Measurements from ENCODE around the gene PRPF31. TPM values are rescaled to one million over a fixed set of nuclear protein-coding genes. Genes with fewer than 3 reads are reported as not detected.

PRPF31 gene
- total and polyA plus RNA-seq, 2 of the 13 experiments (the other 11 are each of a cell fraction or from before 2014, with no cell fraction given) = 23.8 to 63.8 TPM

DNA sequence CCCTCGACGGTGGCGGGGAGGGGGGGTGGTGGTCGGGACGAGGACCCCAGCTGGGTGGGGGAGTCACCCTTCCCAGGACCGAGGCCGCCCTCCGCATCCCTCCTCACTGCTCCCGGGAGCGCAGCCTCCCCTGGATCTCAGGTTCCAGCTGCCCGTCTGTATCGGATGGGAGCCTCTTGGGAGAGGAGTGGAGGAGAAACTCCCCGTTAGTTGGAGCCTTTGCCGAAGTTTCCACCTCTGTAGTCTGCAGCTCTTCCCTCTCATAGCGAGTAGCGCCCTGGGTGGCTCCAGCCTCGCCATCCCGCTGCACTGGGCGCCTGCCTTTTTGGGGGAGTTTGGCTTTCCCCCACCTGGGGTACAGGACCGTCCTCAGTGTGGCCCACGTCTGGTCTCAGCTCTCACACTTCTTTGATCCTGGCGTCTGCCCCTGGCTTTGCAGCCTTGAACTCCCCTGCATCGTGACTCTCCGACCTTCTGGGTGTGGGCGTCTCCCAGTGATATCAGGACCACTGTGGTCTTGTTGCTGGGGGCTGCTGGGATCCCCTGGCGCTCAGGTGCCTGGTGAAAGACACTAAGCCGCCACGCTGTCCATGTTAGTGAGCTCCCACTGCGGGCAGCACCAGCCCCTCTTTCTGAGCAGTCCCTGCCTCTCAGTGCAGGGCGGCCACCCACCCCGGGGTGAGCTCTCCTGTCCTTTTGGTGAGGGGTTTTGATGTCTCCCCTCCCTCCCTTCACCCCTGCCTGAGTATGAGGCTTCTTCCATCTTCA lies 23.1 kb downstream of the PRPF31 start (continued):
- TF ChIP-seq, protein P1, sequence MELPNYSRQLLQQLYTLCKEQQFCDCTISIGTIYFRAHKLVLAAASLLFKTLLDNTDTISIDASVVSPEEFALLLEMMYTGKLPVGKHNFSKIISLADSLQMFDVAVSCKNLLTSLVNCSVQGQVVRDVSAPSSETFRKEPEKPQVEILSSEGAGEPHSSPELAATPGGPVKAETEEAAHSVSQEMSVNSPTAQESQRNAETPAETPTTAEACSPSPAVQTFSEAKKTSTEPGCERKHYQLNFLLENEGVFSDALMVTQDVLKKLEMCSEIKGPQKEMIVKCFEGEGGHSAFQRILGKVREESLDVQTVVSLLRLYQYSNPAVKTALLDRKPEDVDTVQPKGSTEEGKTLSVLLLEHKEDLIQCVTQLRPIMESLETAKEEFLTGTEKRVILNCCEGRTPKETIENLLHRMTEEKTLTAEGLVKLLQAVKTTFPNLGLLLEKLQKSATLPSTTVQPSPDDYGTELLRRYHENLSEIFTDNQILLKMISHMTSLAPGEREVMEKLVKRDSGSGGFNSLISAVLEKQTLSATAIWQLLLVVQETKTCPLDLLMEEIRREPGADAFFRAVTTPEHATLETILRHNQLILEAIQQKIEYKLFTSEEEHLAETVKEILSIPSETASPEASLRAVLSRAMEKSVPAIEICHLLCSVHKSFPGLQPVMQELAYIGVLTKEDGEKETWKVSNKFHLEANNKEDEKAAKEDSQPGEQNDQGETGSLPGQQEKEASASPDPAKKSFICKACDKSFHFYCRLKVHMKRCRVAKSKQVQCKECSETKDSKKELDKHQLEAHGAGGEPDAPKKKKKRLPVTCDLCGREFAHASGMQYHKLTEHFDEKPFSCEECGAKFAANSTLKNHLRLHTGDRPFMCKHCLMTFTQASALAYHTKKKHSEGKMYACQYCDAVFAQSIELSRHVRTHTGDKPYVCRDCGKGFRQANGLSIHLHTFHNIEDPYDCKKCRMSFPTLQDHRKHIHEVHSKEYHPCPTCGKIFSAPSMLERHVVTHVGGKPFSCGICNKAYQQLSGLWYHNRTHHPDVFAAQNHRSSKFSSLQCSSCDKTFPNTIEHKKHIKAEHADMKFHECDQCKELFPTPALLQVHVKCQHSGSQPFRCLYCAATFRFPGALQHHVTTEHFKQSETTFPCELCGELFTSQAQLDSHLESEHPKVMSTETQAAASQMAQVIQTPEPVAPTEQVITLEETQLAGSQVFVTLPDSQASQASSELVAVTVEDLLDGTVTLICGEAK (IDR thresholded peaks at IDR 0.05) = no peak
- TF ChIP-seq, protein P1 (CRISPR knock-in tag; IDR thresholded peaks at IDR 0.05) = 0 out of 2 replicates have a peak, but pooled peaks have one; percentile 50
- TF ChIP-seq SIX1 (CRISPR knock-in tag; IDR thresholded peaks at IDR 0.05; ENCODE audit: borderline replicate concordance) = no peak
- no peak for TF ChIP-seq HDAC6 (IDR thresholded peaks at IDR 0.05; ENCODE audit: low read depth, low read length)
- TF ChIP-seq, protein P2, sequence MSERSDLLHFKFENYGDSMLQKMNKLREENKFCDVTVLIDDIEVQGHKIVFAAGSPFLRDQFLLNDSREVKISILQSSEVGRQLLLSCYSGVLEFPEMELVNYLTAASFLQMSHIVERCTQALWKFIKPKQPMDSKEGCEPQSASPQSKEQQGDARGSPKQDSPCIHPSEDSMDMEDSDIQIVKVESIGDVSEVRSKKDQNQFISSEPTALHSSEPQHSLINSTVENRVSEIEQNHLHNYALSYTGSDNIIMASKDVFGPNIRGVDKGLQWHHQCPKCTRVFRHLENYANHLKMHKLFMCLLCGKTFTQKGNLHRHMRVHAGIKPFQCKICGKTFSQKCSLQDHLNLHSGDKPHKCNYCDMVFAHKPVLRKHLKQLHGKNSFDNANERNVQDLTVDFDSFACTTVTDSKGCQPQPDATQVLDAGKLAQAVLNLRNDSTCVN (CRISPR knock-in tag; IDR thresholded peaks at IDR 0.05; ENCODE audit: borderline replicate concordance) = no peak
- TF ChIP-seq RFX1 (IDR thresholded peaks at IDR 0.05) = no peak
- TF ChIP-seq POLR2G (IDR thresholded peaks at IDR 0.05; ENCODE audit: low read depth, low read length) = 0 out of 2 replicates have a peak, but pooled peaks have one; percentile 8
- no peak for TF ChIP-seq ZC3H4 (CRISPR knock-in tag; IDR thresholded peaks at IDR 0.05; ENCODE audit: borderline replicate concordance)
- TF ChIP-seq KMT2B (CRISPR knock-in tag; IDR thresholded peaks at IDR 0.05) = no peak
- TF ChIP-seq, protein P3, sequence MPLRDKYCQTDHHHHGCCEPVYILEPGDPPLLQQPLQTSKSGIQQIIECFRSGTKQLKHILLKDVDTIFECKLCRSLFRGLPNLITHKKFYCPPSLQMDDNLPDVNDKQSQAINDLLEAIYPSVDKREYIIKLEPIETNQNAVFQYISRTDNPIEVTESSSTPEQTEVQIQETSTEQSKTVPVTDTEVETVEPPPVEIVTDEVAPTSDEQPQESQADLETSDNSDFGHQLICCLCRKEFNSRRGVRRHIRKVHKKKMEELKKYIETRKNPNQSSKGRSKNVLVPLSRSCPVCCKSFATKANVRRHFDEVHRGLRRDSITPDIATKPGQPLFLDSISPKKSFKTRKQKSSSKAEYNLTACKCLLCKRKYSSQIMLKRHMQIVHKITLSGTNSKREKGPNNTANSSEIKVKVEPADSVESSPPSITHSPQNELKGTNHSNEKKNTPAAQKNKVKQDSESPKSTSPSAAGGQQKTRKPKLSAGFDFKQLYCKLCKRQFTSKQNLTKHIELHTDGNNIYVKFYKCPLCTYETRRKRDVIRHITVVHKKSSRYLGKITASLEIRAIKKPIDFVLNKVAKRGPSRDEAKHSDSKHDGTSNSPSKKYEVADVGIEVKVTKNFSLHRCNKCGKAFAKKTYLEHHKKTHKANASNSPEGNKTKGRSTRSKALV (CRISPR knock-in tag; IDR thresholded peaks at IDR 0.05) = no peak
- no peak for TF ChIP-seq ISL2 (CRISPR knock-in tag; IDR thresholded peaks at IDR 0.05)
